CD1c-positive myeloid dendritic cell (primary cell): ENCODE results near the gene ABTB2.
"Not testable (repeated sequence)": the region's sequence is repeated elsewhere in the genome, so short reads cannot be mapped to it uniquely, and the experiment has no call there.

ENCODE experiments used
- DNase-seq: peaks from one replicate; pipeline ENCODE4 v3.0.0-alpha.2; 2016; ENCODE audit errors: extremely low spot score

ABTB2 gene

GRCh38 chr11:34185926-34186841 is 171.6 kb downstream of the ABTB2 start:
- DNase-seq = no peak

GRCh38 chr11:34184505-34185015 is 173.2 kb downstream of the ABTB2 start:
- DNase-seq = no peak

- DNase-seq = no peak
Observed at GRCh38 chr11:34183848-34184391, 173.9 kb downstream of the ABTB2 start.

GRCh38 chr11:34182921-34183685 is 174.7 kb downstream of the ABTB2 start:
- no peak for DNase-seq

GRCh38 chr11:34182425-34182824 is 175.4 kb downstream of the ABTB2 start:
- DNase-seq = no peak

- no peak for DNase-seq
Observed at GRCh38 chr11:34181856-34182405, 175.9 kb downstream of the ABTB2 start.

GRCh38 chr11:34181251-34181650 is 176.6 kb downstream of the ABTB2 start:
- DNase-seq = no peak

GRCh38 chr11:34180814-34181165 is 177.0 kb downstream of the ABTB2 start:
- not testable (repeated sequence) for DNase-seq

GRCh38 chr11:34180040-34180813 is 177.6 kb downstream of the ABTB2 start:
- no peak for DNase-seq

- no peak for DNase-seq
Observed at GRCh38 chr11:34179026-34179675, 178.7 kb downstream of the ABTB2 start.

- no peak for DNase-seq
Observed at GRCh38 chr11:34178209-34178821, 179.5 kb downstream of the ABTB2 start.

GRCh38 chr11:34176751-34177209 is 181.0 kb downstream of the ABTB2 start:
- no peak for DNase-seq

GRCh38 chr11:34175284-34176019 is 182.4 kb downstream of the ABTB2 start:
- DNase-seq = no peak

- DNase-seq = peak; percentile 82
Observed at GRCh38 chr11:34174412-34175041, 183.3 kb downstream of the ABTB2 start.

GRCh38 chr11:34173050-34173449 is 184.8 kb downstream of the ABTB2 start:
- DNase-seq = no peak

GRCh38 chr11:34169686-34170085 is 188.1 kb downstream of the ABTB2 start:
- DNase-seq = no peak

GRCh38 chr11:34168642-34169420 is 189.0 kb downstream of the ABTB2 start:
- no peak for DNase-seq

GRCh38 chr11:34167961-34168360 is 189.8 kb downstream of the ABTB2 start:
- DNase-seq = no peak
